Measurements from ENCODE around the gene VOPP1. TPM values are rescaled to one million over a fixed set of nuclear protein-coding genes. Genes with fewer than 3 reads are reported as not detected.
A peak's percentile ranks its signal among the peaks of the same experiment; 100 is the strongest.

Gene VOPP1
- total RNA-seq, 3 donors from 2014 or later, result 28.2 to 42.6 (median 40.8) TPM

GRCh38 chr7:55570218-55570873, 2.0 kb downstream of the VOPP1 start:
- Histone ChIP-seq H3K27me3 (no peaks in the 10 kb centered on the region), H3K36me3 (no peaks in the 10 kb centered on the region), H3K4me3 (peak overlapping the region in 1 of 3 donors; percentile 97), H3K9me3 (no peaks in the 10 kb centered on the region), H3K27ac (no peak overlapping the region), H3K4me1 (peaks cover 4 to 6% of the 10 kb centered on the region in 2 donors)
- DNase-seq (ENCODE audit: low spot score in 2 of 2), result no peak
- TF ChIP-seq CTCF (IDR thresholded peaks at IDR 0.05) (no peak), POLR2AphosphoS5 (IDR thresholded peaks at IDR 0.05) (no peak), POLR2A (IDR thresholded peaks at IDR 0.05) (no peak)
- intact Hi-C loops (cut with DNase I; ENCODE audit: low total_unique reads), result no loop called here

GRCh38 chr7:55569797-55570196, 2.5 kb downstream of the VOPP1 start:
- H3K4me1 ChIP-seq, result peaks cover 4 to 6% of the 10 kb centered on the region in 2 donors
- TF ChIP-seq CTCF (IDR thresholded peaks at IDR 0.05) (no peak), POLR2A (IDR thresholded peaks at IDR 0.05) (no peak), POLR2AphosphoS5 (IDR thresholded peaks at IDR 0.05) (no peak)
- no peak overlapping the region for H3K4me3 ChIP-seq
- intact Hi-C loops (cut with DNase I; ENCODE audit: low total_unique reads), result no loop called here
- no peak for DNase-seq (ENCODE audit: low spot score in 2 of 2)
- no peak overlapping the region for H3K27ac ChIP-seq
- H3K36me3 ChIP-seq, result no peaks in the 10 kb centered on the region
- no peaks in the 10 kb centered on the region for H3K27me3 ChIP-seq
- H3K9me3 ChIP-seq, result no peaks in the 10 kb centered on the region

GRCh38 chr7:55569269-55569663, 3.0 kb downstream of the VOPP1 start:
- H3K36me3 ChIP-seq, result no peaks in the 10 kb centered on the region
- TF ChIP-seq POLR2A (IDR thresholded peaks at IDR 0.05), result no peak
- TF ChIP-seq POLR2AphosphoS5 (IDR thresholded peaks at IDR 0.05), result no peak
- TF ChIP-seq CTCF (IDR thresholded peaks at IDR 0.05), result no peak
- no peak overlapping the region for H3K27ac ChIP-seq
- H3K4me1 ChIP-seq, result peaks cover 4 to 6% of the 10 kb centered on the region in 2 donors
- no peaks in the 10 kb centered on the region for H3K9me3 ChIP-seq
- DNase-seq (ENCODE audit: low spot score in 2 of 2), result no peak
- H3K27me3 ChIP-seq, result no peaks in the 10 kb centered on the region
- intact Hi-C loops (cut with DNase I; ENCODE audit: low total_unique reads), result no loop called here
- no peak overlapping the region for H3K4me3 ChIP-seq

GRCh38 chr7:55568613-55569268, 3.6 kb downstream of the VOPP1 start:
- Histone ChIP-seq H3K4me3 (no peak overlapping the region), H3K36me3 (no peaks in the 10 kb centered on the region), H3K27ac (no peak overlapping the region), H3K27me3 (no peaks in the 10 kb centered on the region), H3K4me1 (peaks cover 4 to 6% of the 10 kb centered on the region in 2 donors), H3K9me3 (no peaks in the 10 kb centered on the region)
- intact Hi-C loops (cut with DNase I; ENCODE audit: low total_unique reads), result no loop called here
- no peak for DNase-seq (ENCODE audit: low spot score in 2 of 2)
- TF ChIP-seq POLR2AphosphoS5 (IDR thresholded peaks at IDR 0.05) (no peak), POLR2A (IDR thresholded peaks at IDR 0.05) (no peak), CTCF (IDR thresholded peaks at IDR 0.05) (no peak)

- DNase-seq (ENCODE audit: low spot score in 2 of 2), result no peak
- TF ChIP-seq POLR2A (IDR thresholded peaks at IDR 0.05), result no peak
- no peak for TF ChIP-seq POLR2AphosphoS5 (IDR thresholded peaks at IDR 0.05)
- no peak for TF ChIP-seq CTCF (IDR thresholded peaks at IDR 0.05)
- Histone ChIP-seq H3K9me3 (no peaks in the 10 kb centered on the region), H3K27ac (no peak overlapping the region), H3K4me3 (no peak overlapping the region), H3K36me3 (no peaks in the 10 kb centered on the region), H3K27me3 (no peaks in the 10 kb centered on the region), H3K4me1 (peaks cover 0 to 6% of the 10 kb centered on the region in 2 donors)
- intact Hi-C loops (cut with DNase I; ENCODE audit: low total_unique reads), result no loop called here
Observed at GRCh38 chr7:55567571-55567970, 4.7 kb downstream of the VOPP1 start.
